GM21723 (cell line): ENCODE data around the gene FBXL7.

Source experiments
- ATAC-seq: cut with Tn5 transposase; IDR thresholded peaks from one replicate; pipeline ENCODE4 v1.9.1; 2021; ENCODE audit warnings: mild to moderate bottlenecking, moderate library complexity; ENCODE audit not compliant: unreplicated experiment

Gene FBXL7

DNA sequence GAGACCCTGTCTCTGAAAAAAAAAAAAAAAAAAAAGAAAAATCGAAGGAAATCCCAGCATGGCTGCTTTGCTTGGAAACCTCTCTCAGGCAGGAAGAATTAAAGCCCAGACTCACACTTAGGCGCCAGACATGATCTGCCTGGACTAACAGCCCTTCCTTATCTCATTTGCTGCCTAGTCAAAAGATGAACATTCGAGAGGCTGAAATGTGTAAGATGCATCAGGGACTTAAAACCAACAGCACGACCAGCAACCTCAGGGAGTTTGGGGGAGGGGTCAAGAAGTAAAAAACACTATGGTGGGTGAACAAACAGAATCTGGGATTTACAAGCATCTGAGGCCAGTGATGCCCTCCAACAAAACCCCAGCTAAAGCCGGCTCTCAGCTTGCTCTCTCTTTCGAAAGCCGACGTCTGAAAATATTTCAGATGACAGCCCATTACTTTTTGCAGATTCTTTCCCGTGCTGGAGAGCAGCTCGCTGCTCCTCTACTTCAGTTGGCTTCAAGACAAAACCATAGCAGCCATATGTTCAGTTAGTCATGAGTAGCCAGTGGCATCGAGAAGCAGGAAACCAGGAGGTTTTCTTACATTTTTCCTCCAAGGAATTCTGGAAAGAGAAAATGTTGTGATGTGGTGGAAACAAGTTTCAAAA, 429.8 kb downstream of the FBXL7 start:
- no peak for ATAC-seq

DNA sequence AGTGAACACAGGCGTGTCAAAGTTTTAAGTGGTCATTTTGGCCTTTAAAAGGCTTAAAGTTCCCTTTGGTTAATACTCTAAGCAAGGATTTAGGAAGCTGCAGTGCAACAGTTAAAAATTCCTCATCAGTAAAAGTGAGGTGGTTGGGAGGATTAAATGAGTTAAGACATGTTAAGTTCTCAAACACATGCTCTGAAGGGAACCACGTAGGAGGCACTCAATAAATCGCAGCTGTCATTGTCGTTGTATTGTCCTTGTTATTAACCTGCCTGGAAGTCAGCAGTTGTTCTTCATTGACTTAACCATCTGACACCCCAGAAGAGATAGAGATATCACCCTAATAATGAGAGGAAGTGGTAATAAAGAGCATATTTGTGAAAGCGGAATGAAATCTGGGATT, 432.1 kb downstream of the FBXL7 start:
- no peak for ATAC-seq

DNA sequence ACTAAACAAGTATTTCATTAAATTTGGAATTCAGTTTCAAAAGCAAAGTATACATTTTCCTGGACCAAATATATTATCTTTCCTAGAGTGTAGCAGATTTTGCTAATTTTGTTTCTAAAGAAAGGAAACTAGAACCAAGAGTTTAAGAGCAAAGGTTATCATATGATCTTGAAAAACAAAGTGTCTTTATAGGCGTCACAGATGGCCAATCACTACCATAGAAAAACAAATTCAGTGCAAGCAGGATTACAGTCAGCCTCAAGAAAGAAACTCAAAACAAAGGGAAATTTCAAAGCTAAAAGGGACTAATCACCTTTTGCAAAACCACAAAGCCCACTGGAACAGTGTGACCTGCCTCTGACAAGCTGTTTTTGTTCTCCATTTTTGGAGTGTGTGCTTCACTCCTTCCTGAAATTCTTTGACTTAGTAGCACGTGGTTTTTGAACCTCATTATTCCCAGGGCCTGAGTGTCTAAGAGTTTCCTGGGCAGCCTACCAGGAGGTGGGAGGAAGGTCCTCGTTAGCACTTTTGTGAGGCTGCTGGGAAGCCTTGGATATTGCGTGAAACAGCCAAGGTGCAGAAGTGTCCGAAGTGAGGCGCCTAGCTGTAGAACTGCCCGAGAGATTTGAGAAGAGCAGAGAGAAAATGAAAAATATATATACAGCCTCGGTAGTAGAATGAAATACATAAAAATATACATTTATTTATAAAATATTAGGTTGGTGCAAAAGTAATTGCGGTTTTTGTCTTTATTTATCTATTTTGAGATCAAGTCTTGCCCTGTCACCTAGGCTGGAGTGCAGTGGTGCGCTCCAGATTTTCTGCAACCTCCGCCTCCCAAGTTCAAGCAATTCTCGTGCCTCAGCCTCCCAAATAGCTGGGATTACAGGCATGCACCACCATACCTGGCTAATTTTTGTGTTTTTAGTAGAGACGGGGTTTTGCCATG, 433.6 kb downstream of the FBXL7 start:
- no peak for ATAC-seq

DNA sequence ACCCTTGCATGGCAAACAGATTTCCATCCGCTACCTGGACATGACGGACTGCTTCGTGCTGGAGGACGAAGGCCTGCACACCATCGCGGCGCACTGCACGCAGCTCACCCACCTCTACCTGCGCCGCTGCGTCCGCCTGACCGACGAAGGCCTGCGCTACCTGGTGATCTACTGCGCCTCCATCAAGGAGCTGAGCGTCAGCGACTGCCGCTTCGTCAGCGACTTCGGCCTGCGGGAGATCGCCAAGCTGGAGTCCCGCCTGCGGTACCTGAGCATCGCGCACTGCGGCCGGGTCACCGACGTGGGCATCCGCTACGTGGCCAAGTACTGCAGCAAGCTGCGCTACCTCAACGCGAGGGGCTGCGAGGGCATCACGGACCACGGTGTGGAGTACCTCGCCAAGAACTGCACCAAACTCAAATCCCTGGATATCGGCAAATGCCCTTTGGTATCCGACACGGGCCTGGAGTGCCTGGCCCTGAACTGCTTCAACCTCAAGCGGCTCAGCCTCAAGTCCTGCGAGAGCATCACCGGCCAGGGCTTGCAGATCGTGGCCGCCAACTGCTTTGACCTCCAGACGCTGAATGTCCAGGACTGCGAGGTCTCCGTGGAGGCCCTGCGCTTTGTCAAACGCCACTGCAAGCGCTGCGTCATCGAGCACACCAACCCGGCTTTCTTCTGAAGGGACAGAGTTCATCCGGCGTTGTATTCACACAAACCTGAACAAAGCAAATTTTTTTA, 436.7 kb downstream of the FBXL7 start:
- no peak for ATAC-seq

DNA sequence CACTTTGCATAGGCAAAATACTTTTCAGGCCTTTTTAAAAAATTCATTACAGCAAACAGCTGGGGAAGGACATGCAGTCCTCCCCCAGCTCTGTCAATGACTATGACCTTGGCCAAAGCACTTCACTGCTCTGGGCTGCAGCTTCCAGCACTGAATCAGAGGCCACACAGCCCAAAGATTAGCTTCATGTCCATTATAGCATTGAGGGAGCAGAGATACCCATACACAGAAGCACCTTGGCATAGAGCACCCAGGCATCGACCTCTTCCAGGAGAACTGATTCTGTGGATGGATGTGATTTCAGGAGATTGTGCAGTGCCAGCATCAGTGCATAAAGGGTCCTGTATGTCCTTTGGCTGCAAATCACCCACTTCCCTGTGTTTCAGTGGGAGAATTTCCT, 437.7 kb downstream of the FBXL7 start:
- ATAC-seq, result no peak

DNA sequence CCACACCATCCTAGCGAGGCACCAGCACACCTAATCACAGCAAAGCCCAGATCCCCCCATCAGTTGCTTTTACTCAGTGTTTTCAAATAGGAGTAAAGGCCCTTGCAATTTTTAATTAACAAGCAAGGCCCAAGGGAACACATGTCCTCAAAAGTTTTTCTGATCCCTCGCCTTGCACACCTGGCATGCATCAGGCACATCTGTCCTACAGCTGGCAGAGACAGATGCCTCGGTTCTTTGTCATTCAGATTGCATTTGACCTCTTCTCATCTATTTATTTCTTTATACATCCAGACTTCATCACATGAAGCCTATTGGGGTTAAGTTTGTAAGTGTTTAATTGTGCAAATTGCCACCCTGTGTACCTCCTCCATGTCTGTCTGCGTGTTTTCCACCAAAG, 438.2 kb downstream of the FBXL7 start:
- no peak for ATAC-seq

DNA sequence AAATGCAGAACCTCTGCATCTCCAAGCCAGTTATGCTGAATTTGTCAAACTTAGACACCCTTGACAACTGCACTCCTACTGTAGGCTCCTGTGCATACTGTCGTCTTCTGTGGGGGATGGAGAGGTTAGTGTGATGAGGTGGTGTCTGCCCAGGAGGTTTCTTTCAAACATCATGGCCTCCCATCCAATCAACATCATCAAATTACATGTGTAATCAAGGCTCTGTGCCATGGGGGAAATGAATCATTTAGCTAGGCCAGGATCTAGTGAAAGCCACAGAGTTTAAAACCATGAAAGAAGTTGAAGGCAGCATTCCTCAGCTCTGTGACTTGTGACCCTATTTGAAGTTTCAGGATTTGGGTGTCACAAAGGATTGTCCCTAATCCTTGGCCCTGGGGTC, 439.0 kb downstream of the FBXL7 start:
- no peak for ATAC-seq

DNA sequence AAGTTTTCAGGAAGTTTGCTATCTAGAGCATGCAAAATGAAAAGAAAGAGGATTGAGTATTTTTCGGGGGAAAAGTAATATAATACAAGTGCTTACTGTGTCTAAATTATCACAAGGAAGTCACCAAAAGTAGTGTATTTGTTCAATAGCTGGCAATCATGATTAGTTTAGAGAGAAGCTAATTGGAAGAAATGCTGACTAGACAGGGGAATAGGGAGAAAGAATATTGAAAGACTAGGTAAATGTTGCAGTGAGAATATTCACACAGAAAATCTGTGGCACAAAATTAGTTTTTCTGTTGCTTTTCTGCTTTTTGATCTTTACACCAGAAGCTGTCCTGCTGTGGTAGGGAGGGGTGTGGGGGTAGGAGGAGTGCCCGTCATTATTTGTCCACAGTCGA, 440.9 kb downstream of the FBXL7 start:
- no peak for ATAC-seq

DNA sequence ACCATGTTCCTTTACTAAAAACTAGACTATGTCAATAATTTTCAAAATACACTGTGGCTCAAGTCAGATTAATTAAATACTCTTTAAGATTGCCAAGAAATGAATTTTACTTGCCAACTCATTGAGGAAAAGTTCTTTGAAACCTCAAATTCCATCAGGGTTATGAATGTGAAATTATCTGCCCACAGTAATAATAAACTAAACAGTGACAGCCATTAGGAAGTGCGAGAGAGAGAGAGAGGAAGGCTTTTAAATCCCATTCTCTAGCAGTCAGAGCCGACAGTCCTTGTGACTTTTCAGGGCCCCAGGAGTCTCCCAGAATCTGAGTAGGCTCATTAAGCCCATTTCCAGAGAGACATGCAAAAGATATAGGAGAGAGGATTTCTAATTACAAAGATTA, 443.5 kb downstream of the FBXL7 start:
- ATAC-seq, result no peak

DNA sequence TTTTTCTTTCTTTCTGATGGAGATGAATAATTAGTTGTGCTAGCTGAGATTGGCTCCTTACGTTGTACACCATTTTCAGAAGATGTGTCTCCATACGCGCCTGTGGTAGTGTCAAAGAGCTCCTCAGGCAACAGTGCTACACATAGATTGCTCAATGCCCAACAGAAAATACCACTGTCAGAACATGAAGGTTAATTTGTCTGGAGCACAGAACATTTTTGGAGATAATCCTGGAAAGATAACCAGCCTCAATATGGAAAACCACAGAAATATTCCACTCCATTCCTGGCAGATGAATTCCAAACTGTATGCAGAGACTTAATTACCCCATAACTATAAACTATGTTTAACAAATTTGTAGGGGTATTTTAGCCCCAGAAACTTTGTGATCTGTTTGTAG, 446.0 kb downstream of the FBXL7 start:
- no peak for ATAC-seq

DNA sequence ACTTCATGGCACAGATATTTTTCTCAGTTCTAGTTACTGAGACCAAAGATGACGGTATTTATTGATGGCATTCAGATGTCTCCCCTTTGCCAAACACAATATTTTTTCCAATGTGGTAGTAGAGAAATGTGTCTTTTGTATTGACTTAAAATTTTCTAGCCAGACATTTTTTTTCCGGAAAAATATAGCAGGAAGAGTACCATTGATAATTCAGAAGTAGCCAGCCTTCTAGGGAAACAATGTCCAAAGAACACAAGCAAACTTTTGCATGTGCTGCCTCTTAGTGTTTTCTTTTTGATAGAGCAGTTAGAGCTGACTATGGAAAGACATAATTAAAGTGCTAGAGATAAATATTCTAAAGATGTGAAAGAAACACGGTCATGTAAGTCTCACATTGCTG, 448.2 kb downstream of the FBXL7 start:
- no peak for ATAC-seq

DNA sequence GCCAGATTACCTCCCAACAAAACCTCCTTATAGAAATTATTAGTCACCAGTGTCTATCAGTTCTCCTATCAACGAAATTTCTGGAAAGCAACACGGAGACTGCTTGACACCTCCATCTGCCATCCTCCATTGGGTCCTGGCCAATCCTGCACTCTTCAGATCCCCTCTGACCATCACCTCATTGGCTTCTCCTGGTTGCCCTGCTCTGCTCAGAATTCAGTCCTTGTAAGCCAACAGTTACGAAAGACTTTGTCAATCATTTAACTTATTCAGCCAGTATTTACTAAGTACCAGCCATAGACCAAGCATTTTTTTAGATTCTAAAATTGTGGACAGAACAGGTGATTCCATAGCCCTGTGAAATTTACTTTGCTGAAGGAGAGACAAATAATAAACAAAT, 451.1 kb downstream of the FBXL7 start:
- ATAC-seq, result no peak

DNA sequence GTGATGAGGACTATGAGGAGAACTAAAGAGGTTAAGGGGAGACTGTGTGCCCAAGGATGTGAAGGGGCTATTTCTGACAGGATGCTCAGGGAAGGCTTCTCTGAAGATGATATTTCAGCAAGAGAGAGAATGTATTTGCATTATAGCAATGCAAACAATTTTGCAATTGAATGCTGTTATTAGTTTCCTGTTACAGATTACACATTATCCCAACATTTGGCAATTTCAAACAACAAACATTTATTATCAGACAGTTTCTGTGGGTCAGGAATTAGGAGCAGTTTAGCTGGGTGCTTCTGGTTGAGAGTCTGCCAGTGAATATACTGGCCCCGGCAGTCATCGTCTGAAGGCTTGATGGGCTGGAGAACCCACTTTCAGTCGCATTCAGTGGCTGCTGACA, 451.6 kb downstream of the FBXL7 start:
- no peak for ATAC-seq

DNA sequence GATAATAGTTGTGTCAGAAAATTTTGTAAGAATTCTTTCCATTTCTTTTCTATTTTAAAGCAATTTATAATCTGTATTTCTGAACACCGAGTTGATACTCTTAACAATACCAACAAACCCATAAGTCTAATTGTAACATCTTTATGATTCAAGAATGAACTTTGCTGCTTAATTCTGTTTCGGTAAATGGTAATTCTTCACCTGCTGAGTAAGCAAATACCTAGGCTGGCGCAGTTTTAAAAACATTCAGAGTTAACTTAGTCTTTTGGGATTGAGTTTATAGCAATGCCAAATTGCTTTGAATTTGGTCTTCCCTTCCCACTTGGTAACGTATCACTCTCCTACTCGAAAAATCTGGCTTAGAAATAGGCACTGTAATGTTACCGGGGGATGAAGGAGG, 456.6 kb downstream of the FBXL7 start:
- ATAC-seq, result no peak

DNA sequence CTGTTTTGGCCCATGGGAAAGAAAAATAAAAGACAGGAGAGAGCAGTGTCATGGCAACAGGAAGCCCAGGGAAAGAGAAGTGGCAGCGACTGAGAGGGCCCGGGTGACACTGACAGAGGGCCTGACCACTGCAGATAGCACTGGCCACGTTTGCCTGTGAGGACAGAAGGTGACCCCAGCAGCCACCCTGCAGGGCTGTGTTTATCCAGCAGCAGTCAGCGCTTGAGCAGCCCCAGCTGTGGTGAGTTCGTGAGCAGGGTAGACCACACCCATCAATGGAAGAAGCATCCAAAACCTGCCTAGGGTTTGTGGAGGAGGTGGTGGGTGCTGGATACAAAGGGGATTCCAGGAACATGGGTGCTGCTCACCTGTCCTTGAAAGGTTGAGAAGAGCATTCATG, 457.1 kb downstream of the FBXL7 start:
- ATAC-seq, result no peak

DNA sequence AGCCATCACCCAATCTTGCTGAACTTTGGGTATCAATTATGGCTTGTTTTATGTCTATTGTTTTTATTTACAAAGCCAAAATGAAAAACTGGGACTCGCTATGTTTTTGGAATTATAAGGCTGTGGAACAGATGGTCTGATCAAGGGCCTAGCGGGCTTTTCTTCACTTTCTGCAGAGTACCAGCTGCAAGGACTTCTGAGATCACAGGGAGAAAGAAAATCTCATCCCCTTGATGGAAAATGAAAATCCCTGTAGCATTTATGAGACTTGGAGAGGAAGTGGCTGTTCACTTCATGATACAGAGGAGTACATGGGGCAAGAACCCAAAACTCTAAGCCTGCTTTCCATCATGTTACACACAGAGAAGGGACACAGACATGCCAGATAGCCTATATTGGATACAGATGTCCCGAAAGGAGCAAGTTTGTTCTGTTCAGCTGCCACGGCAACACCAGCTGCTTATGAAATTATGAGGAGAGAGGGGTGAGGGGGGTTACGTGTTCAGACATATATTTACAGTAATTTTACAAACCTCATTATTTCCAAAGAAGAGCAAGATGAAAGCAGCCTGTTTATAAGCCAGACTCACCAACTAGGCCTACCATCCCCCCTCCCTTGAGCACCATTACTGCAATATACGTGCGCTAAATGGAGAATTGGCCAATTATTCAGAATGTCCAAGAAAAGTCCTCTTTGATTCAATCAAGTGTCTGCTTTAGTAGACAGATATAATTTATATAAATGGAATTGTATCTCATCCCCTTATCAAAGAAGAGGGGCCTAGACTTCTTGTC, 459.6 kb downstream of the FBXL7 start:
- no peak for ATAC-seq

DNA sequence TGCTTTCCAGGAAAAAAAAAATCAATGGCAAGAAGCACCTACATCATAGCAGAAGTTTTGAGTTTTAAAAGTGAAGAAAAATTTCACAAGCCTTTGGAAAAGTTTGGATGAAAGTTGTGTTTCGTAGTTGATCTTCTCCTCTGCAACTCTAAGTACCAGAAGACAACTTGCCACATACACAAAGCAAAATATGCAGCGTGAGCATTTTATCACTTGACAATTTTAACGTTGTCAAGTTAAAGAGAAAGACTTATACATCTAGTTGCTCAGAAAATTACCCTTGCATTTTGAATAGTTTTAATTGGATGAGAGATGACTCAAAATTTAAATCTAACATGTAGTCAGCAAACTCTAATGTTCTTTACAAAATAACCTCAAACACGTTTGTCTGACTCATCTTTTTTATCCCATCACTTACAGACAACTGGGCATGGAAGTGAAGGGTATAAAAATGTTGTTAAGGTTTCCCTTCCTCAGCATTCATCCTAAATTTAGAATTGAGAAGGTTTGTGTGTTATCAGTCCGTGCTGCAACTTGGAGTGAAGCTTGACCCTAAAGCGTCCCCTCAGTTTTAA, 466.2 kb downstream of the FBXL7 start:
- no peak for ATAC-seq

DNA sequence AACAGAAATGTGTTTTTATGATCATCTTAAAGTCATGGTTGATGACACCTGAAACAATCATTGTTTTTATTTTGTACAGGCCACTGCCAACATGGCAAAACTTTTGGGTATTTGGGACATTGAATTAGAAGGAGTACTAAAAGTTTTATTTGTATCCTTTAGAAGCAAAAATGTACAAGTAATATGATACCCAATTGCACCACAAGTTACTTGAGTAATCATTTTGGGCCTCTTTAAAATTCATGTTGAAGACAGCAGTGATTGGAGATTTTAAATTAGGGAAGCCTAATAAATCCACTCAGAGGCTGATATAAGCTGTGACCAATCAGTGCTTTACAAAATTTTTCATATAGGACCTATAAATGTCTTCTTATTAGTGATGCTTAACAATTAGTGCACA, 466.7 kb downstream of the FBXL7 start:
- ATAC-seq, result no peak

DNA sequence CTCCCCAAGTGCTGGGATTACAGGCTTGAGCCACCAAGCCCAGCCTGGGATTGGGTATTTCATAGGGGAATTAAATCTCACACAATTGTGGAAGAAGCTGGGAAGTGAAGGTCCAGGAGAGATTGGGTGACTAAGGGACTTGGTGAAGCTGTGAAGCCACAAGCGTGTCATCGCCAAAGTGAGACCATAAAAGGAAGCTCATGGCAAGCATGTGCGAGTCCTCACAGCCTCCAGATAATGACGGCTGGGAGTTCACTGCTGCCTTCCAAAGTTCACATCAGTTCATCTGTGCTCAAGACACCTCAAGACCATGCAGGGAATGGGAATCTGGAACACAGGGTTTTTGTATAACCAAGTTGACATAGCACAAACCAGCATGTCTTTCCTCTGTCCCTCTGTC, 469.0 kb downstream of the FBXL7 start:
- ATAC-seq, result no peak

DNA sequence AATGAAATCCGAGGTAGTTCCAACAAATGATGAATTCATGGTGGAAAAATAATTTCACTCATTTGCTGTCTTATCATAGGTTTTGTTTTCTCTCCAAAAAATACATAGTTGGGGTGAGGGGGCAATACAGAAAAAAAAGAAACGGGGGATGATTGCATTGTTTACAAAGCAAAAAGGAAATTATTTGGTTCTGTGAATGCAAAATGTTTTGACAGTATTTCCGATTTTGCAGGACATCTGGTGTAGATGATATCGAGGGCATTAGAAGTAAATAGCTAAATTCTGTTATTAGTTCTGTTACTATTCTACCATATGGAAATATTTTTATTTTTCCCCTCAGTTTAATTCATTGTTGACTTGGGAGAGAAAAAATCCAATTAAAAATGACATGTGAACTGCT, 477.9 kb downstream of the FBXL7 start:
- no peak for ATAC-seq

DNA sequence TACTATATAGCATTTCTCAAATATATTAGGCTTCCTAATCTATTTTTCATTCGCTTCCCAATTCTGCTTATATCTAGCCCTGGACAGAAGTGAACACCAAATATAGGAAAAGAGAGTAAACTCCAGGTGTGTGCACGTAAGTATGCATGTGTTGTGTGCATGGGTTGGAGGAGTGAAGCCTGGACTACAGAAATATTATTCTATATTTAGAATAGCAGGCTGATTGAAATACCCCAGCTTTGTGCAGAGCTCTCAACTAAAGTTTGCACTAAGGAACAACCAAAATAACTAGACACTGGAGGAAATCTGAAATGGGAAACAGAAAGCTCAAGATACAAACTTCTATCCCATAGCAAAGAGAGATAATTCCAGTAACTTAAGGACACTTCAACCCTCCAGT, 480.9 kb downstream of the FBXL7 start:
- no peak for ATAC-seq
